GM23248 (cell line): ENCODE measurements around the gene SH2D5. TPM values are rescaled to one million over a fixed set of nuclear protein-coding genes. Genes with fewer than 3 reads are reported as not detected.
A peak's percentile ranks its signal among the peaks of the same experiment; 100 is the strongest.

Experiments
- DNase-seq: peaks from one replicate; pipeline ENCODE4 v3.0.0-alpha.2; 2015
- H2AFZ ChIP-seq: fragments of 200-600 bp; sonication (generic); 2 replicates; pipeline ENCODE4 v1.6.1; 2016; ENCODE audit warnings: antibody characterized with exemption
- H3F3A ChIP-seq: fragments of 200-600 bp; sonication (generic); 2 replicates; pipeline ENCODE4 v1.6.1; 2016; ENCODE audit warnings: mild to moderate bottlenecking, antibody characterized with exemption, mixed run types; ENCODE audit not compliant: insufficient read depth
- H3K27ac ChIP-seq: fragments of 200-600 bp; sonication (generic); 2 replicates; pipeline ENCODE4 v1.5.1; 2016; ENCODE audit warnings: mild to moderate bottlenecking
- H3K27me3 ChIP-seq: fragments of 200-600 bp; sonication (generic); replicated peaks from 2 replicates; pipeline ENCODE4 v1.6.1; 2016; ENCODE audit warnings: mild to moderate bottlenecking; ENCODE audit not compliant: insufficient read depth
- H3K36me3 ChIP-seq: fragments of 200-600 bp; sonication (generic); 2 replicates; pipeline ENCODE4 v1.6.1; 2016; ENCODE audit warnings: low read depth, mild to moderate bottlenecking
- H3K4me1 ChIP-seq: fragments of 200-600 bp; sonication (generic); 2 replicates; pipeline ENCODE4 v1.6.1; 2016; ENCODE audit warnings: mild to moderate bottlenecking; ENCODE audit not compliant: insufficient read depth
- H3K4me2 ChIP-seq: fragments of 200-600 bp; sonication (generic); one replicate; pipeline ENCODE4 v1.6.1; 2016; ENCODE audit warnings: mild to moderate bottlenecking; ENCODE audit not compliant: unreplicated experiment
- H3K4me3 ChIP-seq: fragments of 200-600 bp; sonication (generic); 2 replicates; pipeline ENCODE4 v1.5.1; 2016; ENCODE audit warnings: mild to moderate bottlenecking
- H3K79me2 ChIP-seq: fragments of 200-600 bp; sonication (generic); 2 replicates; pipeline ENCODE4 v1.6.1; 2016; ENCODE audit warnings: mild to moderate bottlenecking; ENCODE audit not compliant: insufficient read depth
- H3K9ac ChIP-seq: fragments of 200-600 bp; sonication (generic); 2 replicates; pipeline ENCODE4 v1.6.1; 2016; ENCODE audit warnings: mild to moderate bottlenecking
- H3K9me2 ChIP-seq: fragments of 200-600 bp; sonication (generic); 2 replicates; pipeline ENCODE4 v1.6.1; 2016; ENCODE audit warnings: mixed run types, mild to moderate bottlenecking, moderate library complexity; ENCODE audit not compliant: insufficient read depth
- H3K9me3 ChIP-seq: fragments of 200-600 bp; sonication (generic); one replicate; pipeline ENCODE4 v1.6.1; 2017; ENCODE audit warnings: low read depth
- H4K20me1 ChIP-seq: fragments of 200-600 bp; sonication (generic); 2 replicates; pipeline ENCODE4 v1.6.0; 2016; ENCODE audit not compliant: insufficient read depth
- EZH2 ChIP-seq: fragments of 200-600 bp; sonication (generic); IDR thresholded peaks from 2 replicates; pipeline ENCODE4 v1.6.1; 2018; ENCODE audit warnings: antibody characterized with exemption, mild to moderate bottlenecking; ENCODE audit not compliant: insufficient read depth, poor library complexity, severe bottlenecking
- EZH2phosphoT487 ChIP-seq: fragments of 200-600 bp; sonication (generic); IDR thresholded peaks from 2 replicates; pipeline ENCODE4 v1.6.1; 2018; ENCODE audit warnings: antibody characterized with exemption, moderate library complexity, mild to moderate bottlenecking, low read depth; ENCODE audit not compliant: insufficient read depth
- WGBS, 2 experiments: methylation state at CpG; one replicate each; pipeline ENCODE4 v1.1.6; 2015 to 2017; ENCODE audit warnings: low lambda C conversion rate in 2 of 2, low coverage in 1 of 2; ENCODE audit errors: missing lambda C conversion rate in 2 of 2; 5-methylcytosine and 5-hydroxymethylcytosine counted together
- in situ Hi-C: fragments of 300-500 bp; cut with MboI; formaldehyde crosslinking; loops from 2 replicates; pipeline ENCODE4 v1.15.0; 2020
- polyA plus RNA-seq: library from polyadenylated mRNA; unstranded; fragments of >200 nt; fragmentation: Nextera tagmentation; extraction: Ambion mirVana; gene quantifications from 2 replicates; pipeline ENCODE4 v1.2.1, GENCODE V29; 2016
- total RNA-seq: library from RNA; depleted of rRNA; stranded (reverse); fragments of >200 nt; shearing (Covaris generic); gene quantifications from 2 replicates; pipeline ENCODE4 v1.2.3, GENCODE V29; 2014

The SH2D5 gene
- total and polyA plus RNA-seq, 2 experiments from 2014 or later, result 1.1 to 1.4 TPM

DNA sequence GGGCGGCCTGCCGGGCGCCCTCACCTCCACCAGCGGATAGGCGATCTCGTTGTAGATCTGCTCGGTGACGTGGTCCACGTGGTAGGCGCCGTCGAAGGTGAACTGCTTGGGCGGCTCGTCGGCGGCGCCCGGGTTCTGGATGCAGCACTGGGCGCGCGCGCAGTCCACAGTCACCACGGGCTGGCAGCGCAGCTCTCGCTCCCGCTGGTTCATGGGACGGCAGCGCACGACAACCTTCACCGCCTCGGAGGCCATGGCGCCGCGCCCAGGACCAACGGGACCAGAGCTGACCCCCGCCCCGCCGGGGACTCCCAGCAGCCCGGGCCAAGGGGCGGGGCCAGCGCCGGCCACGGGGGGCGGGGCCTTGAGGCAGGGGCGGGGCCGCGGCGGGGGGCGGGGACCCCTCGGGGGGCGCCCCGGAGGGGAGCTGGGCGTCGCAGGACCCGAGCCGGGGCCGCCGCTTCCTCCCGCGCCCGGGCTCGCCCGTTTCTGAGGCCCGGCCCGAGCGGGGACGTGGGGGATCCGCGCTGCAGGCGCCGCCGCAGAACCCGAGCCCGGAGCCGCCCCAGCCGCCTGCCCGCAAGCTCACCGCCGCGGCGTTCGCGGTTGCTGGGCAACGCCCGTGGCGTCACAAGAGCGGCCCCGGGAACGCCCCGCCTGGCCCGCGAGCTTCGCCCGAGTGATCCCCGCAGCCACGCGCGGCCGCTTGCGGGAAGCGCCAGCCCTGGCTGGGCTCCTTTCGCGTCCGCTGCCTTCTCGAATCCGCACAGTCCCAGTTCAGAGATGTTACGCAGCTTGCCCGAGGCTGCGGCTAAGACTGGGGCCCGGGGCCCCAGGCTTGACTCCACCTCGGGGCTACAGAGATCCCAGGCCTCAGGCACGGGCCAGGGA, 14.8 kb downstream of the SH2D5 start, which contains the start of gene KIF17:
TSS of gene KIF17 (minus strand) at position 556 of the 891 bp plus-strand sequence. CDS start at position 255, 301 bp downstream.
- in situ Hi-C loops, result no loop called here
- H4K20me1 ChIP-seq, result no peaks in the 10 kb centered on the region
- 0 out of 2 replicates have a peak, but pooled peaks cover 3% of the 10 kb centered on the region for H3F3A ChIP-seq
- TF ChIP-seq EZH2 (no peak), EZH2phosphoT487 (no peak)
- peak within 1 kb of the TSS; percentile 61 for H2AFZ ChIP-seq
- no peaks in the 10 kb centered on the region for H3K9me2 ChIP-seq
- H3K79me2 ChIP-seq, result no peaks in the 10 kb centered on the region
- 2 to 7% methylated on average over 55 to 64 of the region's 112 CpGs for WGBS, 2 experiments
- no peaks in the 10 kb centered on the region for H3K9me3 ChIP-seq
- peak within 1 kb of the TSS; percentile 22 for H3K9ac ChIP-seq
- no peaks in the 10 kb centered on the region for H3K4me1 ChIP-seq
- H3K27me3 ChIP-seq, result no peaks in the 10 kb centered on the region
- H3K27ac ChIP-seq, result no peak within 1 kb of the TSS
- H3K36me3 ChIP-seq, result no peaks in the 10 kb centered on the region
- peak; percentile 93 for DNase-seq
- peak within 1 kb of the TSS; percentile 32 for H3K4me2 ChIP-seq
- peak within 1 kb of the TSS; percentile 56 for H3K4me3 ChIP-seq

GRCh38 chr1:20716232-20716631, 16.3 kb downstream of the SH2D5 start:
- no peaks in the 10 kb centered on the region for H3K4me1 ChIP-seq
- H3K9ac ChIP-seq, result no peak overlapping the region
- H2AFZ ChIP-seq, result no peak overlapping the region
- TF ChIP-seq EZH2, result no peak
- TF ChIP-seq EZH2phosphoT487, result no peak
- H3K27me3 ChIP-seq, result no peaks in the 10 kb centered on the region
- H3K79me2 ChIP-seq, result no peaks in the 10 kb centered on the region
- H3K9me3 ChIP-seq, result no peaks in the 10 kb centered on the region
- H3K4me2 ChIP-seq, result no peak overlapping the region
- no peak overlapping the region for H3K27ac ChIP-seq
- H4K20me1 ChIP-seq, result no peaks in the 10 kb centered on the region
- 0 out of 2 replicates have a peak, but pooled peaks cover 3% of the 10 kb centered on the region for H3F3A ChIP-seq
- no peaks in the 10 kb centered on the region for H3K36me3 ChIP-seq
- H3K4me3 ChIP-seq, result no peak overlapping the region
- WGBS, 2 experiments, result 65 to 70% methylated on average over 13 of the region's 13 CpGs
- no peaks in the 10 kb centered on the region for H3K9me2 ChIP-seq
- in situ Hi-C loops, result no loop called here
- no peak for DNase-seq

DNA sequence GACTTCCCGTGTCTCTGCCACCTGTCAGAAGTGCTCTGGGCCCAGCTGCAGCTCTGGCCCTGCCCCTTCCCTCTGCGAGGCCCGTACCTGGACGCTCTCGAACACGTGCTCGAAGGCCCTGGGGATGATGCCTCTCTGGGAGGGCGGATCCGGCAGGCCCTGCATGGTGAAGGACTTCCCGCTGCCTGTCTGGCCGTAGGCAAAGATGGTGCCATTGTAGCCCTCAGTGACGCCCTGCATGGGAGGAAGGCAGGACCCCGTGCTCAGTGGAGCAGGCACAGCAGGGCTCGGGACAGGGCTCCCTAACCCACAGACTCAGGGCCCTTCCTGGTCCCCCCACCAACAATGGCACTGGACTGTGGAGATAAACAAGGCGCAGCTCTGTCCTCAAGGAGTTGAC, 17.1 kb downstream of the SH2D5 start:
- Histone ChIP-seq H3K9me3 (no peaks in the 10 kb centered on the region), H3K79me2 (no peaks in the 10 kb centered on the region), H3K9me2 (no peaks in the 10 kb centered on the region), H2AFZ (no peak overlapping the region), H3K36me3 (no peaks in the 10 kb centered on the region), H3K27me3 (no peaks in the 10 kb centered on the region), H3F3A (0 out of 2 replicates have a peak, but pooled peaks cover 3% of the 10 kb centered on the region), H4K20me1 (no peaks in the 10 kb centered on the region), H3K4me2 (no peak overlapping the region), H3K4me1 (no peaks in the 10 kb centered on the region), H3K27ac (no peak overlapping the region), H3K9ac (no peak overlapping the region), H3K4me3 (no peak overlapping the region)
- 83 to 85% methylated on average over 15 of the region's 15 CpGs for WGBS, 2 experiments
- in situ Hi-C loops, result no loop called here
- no peak for DNase-seq
- TF ChIP-seq EZH2phosphoT487 (no peak), EZH2 (no peak)

- no peak overlapping the region for H3K27ac ChIP-seq
Observed at GRCh38 chr1:20713440-20713839, 19.1 kb downstream of the SH2D5 start.

More at GRCh38 chr1:20713440-20713839, 19.1 kb downstream of the SH2D5 start:
- WGBS, 2 experiments, result 67 to 81% methylated on average over 6 of the region's 6 CpGs
- Histone ChIP-seq H3K9me3 (no peaks in the 10 kb centered on the region), H2AFZ (no peak overlapping the region), H3K9me2 (no peaks in the 10 kb centered on the region), H3K4me2 (no peak overlapping the region), H3K79me2 (no peaks in the 10 kb centered on the region), H3F3A (no peaks in the 10 kb centered on the region), H3K36me3 (no peaks in the 10 kb centered on the region), H4K20me1 (no peaks in the 10 kb centered on the region), H3K27me3 (no peaks in the 10 kb centered on the region), H3K4me3 (no peak overlapping the region), H3K4me1 (no peaks in the 10 kb centered on the region), H3K9ac (no peak overlapping the region)
- no peak for DNase-seq
- TF ChIP-seq EZH2phosphoT487 (no peak), EZH2 (no peak)
- in situ Hi-C loops, result no loop called here
